Esophagus muscularis mucosa (tissue), 4 donors: Measurements from ENCODE around the gene PUM2. TPM values are rescaled to one million over a fixed set of nuclear protein-coding genes. Genes with fewer than 3 reads are reported as not detected.

ENCODE experiments used
- DNase-seq: peaks from one replicate; pipeline ENCODE4 v3.0.0-alpha.2; 2017; ENCODE audit errors: extremely low spot score
- H3K27ac ChIP-seq, 4 donors: fragments of 200-600 bp; sonication (generic); replicated peaks in 1 of 4; 1 replicate in 3 of 4; 2 replicates in 1 of 4; pipeline ENCODE4 v1.5.1; 2016 to 2019; ENCODE audit warnings: mild to moderate bottlenecking in 1 of 4
- H3K27me3 ChIP-seq, 4 donors: fragments of 200-600 bp; sonication (generic); one replicate each; pipeline versions ENCODE4 v1.5.1 to v1.6.0; 2016 to 2019
- H3K36me3 ChIP-seq, 4 donors: fragments of 200-600 bp; sonication (generic); one replicate each; pipeline ENCODE4 v1.5.1; 2016 to 2019
- H3K4me1 ChIP-seq, 4 donors: fragments of 200-600 bp; sonication (generic); one replicate each; pipeline ENCODE4 v1.5.1; 2016 to 2019
- H3K4me3 ChIP-seq, 4 donors: fragments of 200-600 bp; sonication (generic); 1 replicate in 2 of 4; 2 replicates in 2 of 4; pipeline ENCODE4 v1.5.1; 2016 to 2019; ENCODE audit warnings: mild to moderate bottlenecking in 4 of 4, moderate library complexity in 1 of 4
- H3K9me3 ChIP-seq, 4 donors: fragments of 200-600 bp; sonication (generic); 1 replicate in 3 of 4; 2 replicates in 1 of 4; pipeline ENCODE4 v1.5.1; 2016 to 2019
- EP300 ChIP-seq: sonication (generic); formaldehyde crosslinking; IDR thresholded peaks from one replicate; pipeline ENCODE4 v1.6.1; 2017; ENCODE audit warnings: antibody characterized with exemption
- POLR2A ChIP-seq: fragments of 450-650 bp; IDR thresholded peaks from one replicate; pipeline ENCODE4 v1.6.1; 2017; ENCODE audit warnings: antibody characterized with exemption, moderate library complexity, mild to moderate bottlenecking, low read depth
- POLR2AphosphoS5 ChIP-seq, 2 donors: sonication (generic); formaldehyde crosslinking; IDR thresholded peaks; one replicate each; pipeline ENCODE4 v1.6.1; 2017; ENCODE audit warnings: antibody characterized with exemption in 2 of 2
- WGBS: methylation state at CpG from one replicate; pipeline ENCODE4 v1.1.5; 2018; 5-methylcytosine and 5-hydroxymethylcytosine counted together
- intact Hi-C: fragments of 100-400 bp; cut with DNase I; formaldehyde crosslinking; loops from one replicate; pipeline ENCODE4 v1.15.1; 2023
- total RNA-seq, 4 donors: library from RNA; depleted of rRNA; stranded (reverse); fragments of >200 nt; gene quantifications; one replicate each; pipeline versions ENCODE4 v1.1.0 to v1.2.1, GENCODE V29; 2016
- TF ChIP-seq, protein P1 (sequence below), 3 experiments: fragments of 200-600 bp in 2 of 3; fragments of 450-650 bp in 1 of 3; sonication (generic) in 2 of 3; IDR thresholded peaks; one replicate each; pipeline ENCODE4 v1.5.1; 2017 to 2019; ENCODE audit warnings: antibody characterized with exemption in 3 of 3, mild to moderate bottlenecking in 2 of 3, moderate library complexity in 1 of 3

PUM2 gene
- total RNA-seq, 4 donors from 2014 or later: 73.7 to 113 (median 93.1) TPM

DNA sequence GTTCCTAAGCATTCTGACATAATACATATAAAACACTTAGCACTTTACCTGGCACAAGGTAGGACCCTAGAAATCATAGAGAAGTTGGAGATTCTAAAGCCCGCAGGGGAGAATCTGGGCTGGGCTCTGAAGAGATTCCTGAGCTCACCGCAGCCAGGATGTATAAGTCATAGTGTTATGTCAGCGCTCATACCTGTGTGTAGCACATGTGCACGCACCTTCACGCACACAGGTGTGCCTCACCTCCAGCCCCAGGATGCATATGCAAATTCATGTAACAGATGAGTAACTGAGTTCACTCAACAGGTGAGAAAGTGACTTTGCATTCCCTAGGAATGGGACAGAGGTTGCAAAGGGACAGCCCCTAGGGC is 117.8 kb downstream of the PUM2 start:
- Histone ChIP-seq H3K9me3 (no peaks in the 10 kb centered on the region), H3K4me1 (no peaks in the 10 kb centered on the region), H3K36me3 (no peaks in the 10 kb centered on the region), H3K27ac (no peak overlapping the region), H3K27me3 (peaks cover 0 to 20% (median 0%) of the 10 kb centered on the region in 4 donors), H3K4me3 (no peak overlapping the region)
- no peak for DNase-seq
- intact Hi-C loops: no loop called here
- WGBS: 93% methylated on average over 5 of the region's 5 CpGs
- no peak for TF ChIP-seq EP300
- no peak for TF ChIP-seq POLR2A
- TF ChIP-seq, protein P1, sequence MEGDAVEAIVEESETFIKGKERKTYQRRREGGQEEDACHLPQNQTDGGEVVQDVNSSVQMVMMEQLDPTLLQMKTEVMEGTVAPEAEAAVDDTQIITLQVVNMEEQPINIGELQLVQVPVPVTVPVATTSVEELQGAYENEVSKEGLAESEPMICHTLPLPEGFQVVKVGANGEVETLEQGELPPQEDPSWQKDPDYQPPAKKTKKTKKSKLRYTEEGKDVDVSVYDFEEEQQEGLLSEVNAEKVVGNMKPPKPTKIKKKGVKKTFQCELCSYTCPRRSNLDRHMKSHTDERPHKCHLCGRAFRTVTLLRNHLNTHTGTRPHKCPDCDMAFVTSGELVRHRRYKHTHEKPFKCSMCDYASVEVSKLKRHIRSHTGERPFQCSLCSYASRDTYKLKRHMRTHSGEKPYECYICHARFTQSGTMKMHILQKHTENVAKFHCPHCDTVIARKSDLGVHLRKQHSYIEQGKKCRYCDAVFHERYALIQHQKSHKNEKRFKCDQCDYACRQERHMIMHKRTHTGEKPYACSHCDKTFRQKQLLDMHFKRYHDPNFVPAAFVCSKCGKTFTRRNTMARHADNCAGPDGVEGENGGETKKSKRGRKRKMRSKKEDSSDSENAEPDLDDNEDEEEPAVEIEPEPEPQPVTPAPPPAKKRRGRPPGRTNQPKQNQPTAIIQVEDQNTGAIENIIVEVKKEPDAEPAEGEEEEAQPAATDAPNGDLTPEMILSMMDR (IDR thresholded peaks at IDR 0.05): no peak
- TF ChIP-seq POLR2AphosphoS5 (IDR thresholded peaks at IDR 0.05): no peak

DNA sequence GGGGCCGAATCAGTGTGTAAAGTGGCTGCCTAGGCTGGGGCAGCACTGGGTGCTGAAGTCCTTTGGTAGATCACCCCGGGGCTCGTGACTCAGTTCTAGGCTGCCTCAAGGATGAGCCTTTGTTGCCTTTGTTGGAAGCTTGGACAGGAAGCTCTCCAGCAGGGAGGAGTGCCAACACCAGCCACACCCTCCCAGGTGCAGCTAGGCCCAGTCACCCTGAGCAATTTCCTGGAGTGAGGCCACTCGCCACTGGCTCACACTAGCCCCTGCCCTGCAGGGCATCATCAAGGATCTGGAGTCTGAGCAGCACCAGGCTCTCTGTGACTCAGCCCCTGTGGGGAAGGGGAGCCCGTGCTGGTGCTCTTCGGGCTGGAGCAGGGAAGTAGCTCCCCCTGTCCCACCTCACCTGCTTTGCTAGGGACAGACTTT is 119.0 kb downstream of the PUM2 start:
- TF ChIP-seq EP300 (no peak), POLR2AphosphoS5 (IDR thresholded peaks at IDR 0.05) (no peak), POLR2A (no peak)
- TF ChIP-seq, protein P1 (IDR thresholded peaks at IDR 0.05): no peak
- Histone ChIP-seq H3K4me1 (no peaks in the 10 kb centered on the region), H3K9me3 (no peaks in the 10 kb centered on the region), H3K27ac (no peak overlapping the region), H3K4me3 (no peak overlapping the region), H3K36me3 (no peaks in the 10 kb centered on the region), H3K27me3 (peaks cover 0 to 22% (median 0%) of the 10 kb centered on the region in 4 donors)
- intact Hi-C loops: no loop called here
- no peak for DNase-seq
- WGBS: 78% methylated on average over 6 of the region's 6 CpGs

DNA sequence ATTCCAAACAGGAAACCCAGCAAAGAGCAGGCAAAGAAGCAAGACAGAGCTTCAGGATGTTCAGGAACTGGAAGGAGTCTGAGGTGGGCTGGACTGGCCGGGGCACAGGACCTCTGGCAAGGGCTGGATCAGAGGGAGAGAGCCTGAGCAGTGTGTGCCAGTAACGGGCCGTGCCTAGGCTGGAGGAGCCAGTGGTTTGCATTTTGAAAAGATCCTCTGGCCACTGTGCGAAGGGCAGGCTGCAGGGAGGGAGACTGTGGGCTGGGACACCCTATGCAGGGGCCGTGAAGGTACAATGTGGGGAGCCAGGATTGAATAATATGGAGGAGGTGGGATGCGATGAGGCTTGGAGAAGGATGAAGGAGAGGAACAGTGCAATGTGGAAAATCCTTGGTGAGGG is 119.5 kb downstream of the PUM2 start:
- TF ChIP-seq EP300: no peak
- TF ChIP-seq, protein P1 (IDR thresholded peaks at IDR 0.05): no peak
- TF ChIP-seq POLR2A: no peak
- TF ChIP-seq POLR2AphosphoS5 (IDR thresholded peaks at IDR 0.05): no peak
- intact Hi-C loops: no loop called here
- Histone ChIP-seq H3K4me3 (no peak overlapping the region), H3K36me3 (no peaks in the 10 kb centered on the region), H3K27ac (no peak overlapping the region), H3K4me1 (no peaks in the 10 kb centered on the region), H3K27me3 (peaks cover 0 to 24% (median 0%) of the 10 kb centered on the region in 4 donors), H3K9me3 (no peaks in the 10 kb centered on the region)
- DNase-seq: no peak
- WGBS: 89% methylated on average over 6 of the region's 6 CpGs

DNA sequence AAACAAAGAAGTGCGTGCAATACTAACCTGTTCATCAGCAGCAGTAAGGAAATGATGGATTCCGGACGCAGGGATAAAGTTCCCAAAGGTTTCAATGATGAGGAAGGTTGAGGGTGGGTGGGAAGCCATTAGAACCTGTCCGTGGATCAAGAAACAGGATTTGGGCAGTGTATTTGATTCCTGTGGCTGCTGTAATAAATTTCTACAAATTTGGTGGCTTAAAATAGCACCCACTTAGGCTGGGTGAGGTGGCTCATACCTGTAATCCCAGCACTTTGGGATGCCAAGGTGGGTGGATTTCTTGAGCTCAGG is 120.6 kb downstream of the PUM2 start:
- DNase-seq: no peak
- WGBS: 92% methylated on average over 4 of the region's 4 CpGs
- no peak overlapping the region for H3K27ac ChIP-seq
- no peaks in the 10 kb centered on the region for H3K36me3 ChIP-seq
- H3K9me3 ChIP-seq: no peaks in the 10 kb centered on the region
- H3K4me3 ChIP-seq: no peak overlapping the region
- intact Hi-C loops: no loop called here
- peaks cover 0 to 22% (median 0%) of the 10 kb centered on the region in 4 donors for H3K27me3 ChIP-seq
- H3K4me1 ChIP-seq: peaks cover 6 to 10% (median 8%) of the 10 kb centered on the region in 4 donors
- TF ChIP-seq EP300 (no peak), POLR2A (no peak), POLR2AphosphoS5 (IDR thresholded peaks at IDR 0.05) (no peak)
- TF ChIP-seq, protein P1 (IDR thresholded peaks at IDR 0.05): no peak
